NCI-H226 (cell line): Measurements from ENCODE around the gene MYLK2.
A peak's percentile ranks its signal among the peaks of the same experiment; 100 is the strongest.
"Not testable (repeated sequence)": the region's sequence is repeated elsewhere in the genome, so short reads cannot be mapped to it uniquely, and the experiment has no call there.

Experiments
- DNase-seq: peaks from one replicate; pipeline ENCODE4 v3.0.0-alpha.2; 2015

The MYLK2 gene

GRCh38 chr20:31819083-31819784, at the start of gene MYLK2:
MYLK2 (plus strand) TSS chr20:31819356; CDS start chr20:31819581, 225 bp downstream.
- no peak for DNase-seq

- DNase-seq: no peak
These were observed 49.5 kb upstream of the MYLK2 start for GRCh38 chr20:31769681-31770080.

GRCh38 chr20:31770243-31770642, 48.9 kb upstream of the MYLK2 start:
- no peak for DNase-seq

GRCh38 chr20:31774408-31774807, 44.7 kb upstream of the MYLK2 start:
- DNase-seq: no peak

- DNase-seq: no peak
These were observed 38.3 kb upstream of the MYLK2 start for GRCh38 chr20:31780839-31781238.

GRCh38 chr20:31781945-31782344, 37.2 kb upstream of the MYLK2 start:
- no peak for DNase-seq

- DNase-seq: no peak
These were observed 34.7 kb upstream of the MYLK2 start for GRCh38 chr20:31784354-31785044.

GRCh38 chr20:31785089-31785488, 34.1 kb upstream of the MYLK2 start:
- DNase-seq: no peak

- no peak for DNase-seq
These were observed 30.6 kb upstream of the MYLK2 start for GRCh38 chr20:31788578-31788977.

- no peak for DNase-seq
These were observed 28.8 kb upstream of the MYLK2 start for GRCh38 chr20:31790401-31790800.

GRCh38 chr20:31797364-31797763, 21.8 kb upstream of the MYLK2 start:
- DNase-seq: no peak

- DNase-seq: no peak
These were observed 17.6 kb upstream of the MYLK2 start for GRCh38 chr20:31801508-31801907.

GRCh38 chr20:31803552-31804291, 15.4 kb upstream of the MYLK2 start:
- DNase-seq: no peak

- DNase-seq: no peak
These were observed 12.4 kb upstream of the MYLK2 start for GRCh38 chr20:31806564-31807355.

- no peak for DNase-seq
These were observed 10.7 kb upstream of the MYLK2 start for GRCh38 chr20:31808481-31808880.

GRCh38 chr20:31809661-31810060, 9.5 kb upstream of the MYLK2 start:
- no peak for DNase-seq

- DNase-seq: no peak
These were observed 8.0 kb upstream of the MYLK2 start for GRCh38 chr20:31811198-31811597.

- peak; percentile 69 for DNase-seq
These were observed 7.1 kb upstream of the MYLK2 start for GRCh38 chr20:31811796-31812728.

- no peak for DNase-seq
These were observed 5.5 kb upstream of the MYLK2 start for GRCh38 chr20:31813611-31814010.

- not testable (repeated sequence) for DNase-seq
These were observed 5.0 kb upstream of the MYLK2 start for GRCh38 chr20:31814142-31814541.

GRCh38 chr20:31815408-31816188, 3.6 kb upstream of the MYLK2 start:
- no peak for DNase-seq
